ENCODE data around the gene ZNF232.
"Not testable (repeated sequence)": the region's sequence is repeated elsewhere in the genome, so short reads cannot be mapped to it uniquely, and the experiment has no call there.

The ZNF232 gene

DNA sequence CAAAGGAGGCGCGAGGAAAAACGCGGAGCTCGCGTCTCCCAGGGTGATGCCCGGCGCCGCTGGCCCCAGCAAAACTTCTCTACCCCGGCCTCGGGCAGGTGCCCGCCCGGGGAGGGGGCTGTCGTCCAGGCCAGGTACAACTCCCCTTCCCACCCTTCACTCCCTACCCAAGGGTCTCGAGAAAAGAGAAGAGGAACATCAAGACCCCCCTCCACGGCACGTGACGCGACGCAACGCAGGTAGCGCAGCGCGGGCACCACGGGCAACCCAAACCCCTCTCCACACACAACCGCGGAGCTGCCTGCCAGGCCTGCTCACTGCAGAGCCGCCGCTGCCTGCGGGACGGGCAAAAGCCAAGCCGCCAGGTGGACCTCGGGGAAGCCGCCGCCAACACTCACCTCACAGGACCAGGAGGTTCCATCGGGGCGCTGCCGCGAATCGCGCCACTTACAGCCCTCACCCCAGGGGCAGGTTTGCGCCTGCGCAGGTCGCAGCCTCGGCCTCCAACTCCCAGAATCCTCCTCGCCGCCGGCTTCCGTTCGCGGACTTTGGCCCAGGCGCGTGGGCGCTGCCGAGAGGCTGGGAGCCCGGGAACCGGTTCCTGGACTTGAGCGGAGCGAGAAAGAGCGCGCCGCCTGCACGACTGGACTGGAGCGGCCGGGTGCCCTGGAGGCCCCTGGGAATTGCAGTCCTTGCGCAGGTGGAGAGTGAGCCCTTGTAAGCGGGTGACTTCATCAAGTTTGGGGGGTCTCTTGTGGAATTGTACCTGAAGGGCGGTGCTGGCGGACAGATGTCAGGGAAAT is at the start of gene ZNF232:
TSS of gene ZNF232 (minus strand) at position 477 of the 803 bp plus-strand sequence. CDS start at position 421, 56 bp downstream.
- DNase-seq, result peak; percentile 82

GRCh38 chr17:5160702-5161101 is 49.0 kb upstream of the ZNF232 start:
- not testable (repeated sequence) for DNase-seq

GRCh38 chr17:5146122-5146521 is 34.4 kb upstream of the ZNF232 start:
- not testable (repeated sequence) for DNase-seq

DNA sequence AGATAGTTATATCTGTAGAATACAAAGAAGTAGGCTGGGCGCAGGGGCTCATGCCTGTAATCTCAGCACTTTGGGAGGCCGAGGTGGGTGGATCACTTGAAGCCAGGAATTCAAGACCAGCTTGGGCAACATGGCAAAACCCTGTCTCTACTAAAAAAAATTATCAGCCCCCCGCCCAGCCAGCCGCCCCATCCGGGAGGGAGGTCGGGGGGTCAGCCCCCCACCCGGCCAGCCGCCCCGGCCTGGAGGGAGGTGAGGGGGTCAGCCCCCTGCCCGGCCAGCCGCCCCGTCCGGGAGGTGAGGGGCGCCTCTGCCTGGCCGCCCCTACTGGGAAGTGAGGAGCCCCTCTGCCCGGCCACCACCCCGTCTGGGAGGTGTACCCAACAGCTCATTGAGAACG is 31.2 kb upstream of the ZNF232 start:
- not testable (repeated sequence) for DNase-seq

DNA sequence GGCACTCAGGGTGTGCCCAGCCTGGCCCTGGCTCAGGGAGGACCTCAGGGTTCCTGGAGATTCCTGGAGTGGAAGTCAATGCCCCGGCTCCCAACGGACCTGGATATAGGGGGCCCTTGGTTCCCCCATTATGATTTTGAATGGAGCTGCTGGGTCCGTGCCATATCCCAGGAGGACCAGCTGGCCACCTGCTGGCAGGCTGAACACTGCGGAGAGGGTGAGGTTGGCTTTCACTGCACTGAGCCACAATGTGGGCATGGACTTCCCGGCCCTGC is 27.7 kb upstream of the ZNF232 start:
- no peak for DNase-seq

DNA sequence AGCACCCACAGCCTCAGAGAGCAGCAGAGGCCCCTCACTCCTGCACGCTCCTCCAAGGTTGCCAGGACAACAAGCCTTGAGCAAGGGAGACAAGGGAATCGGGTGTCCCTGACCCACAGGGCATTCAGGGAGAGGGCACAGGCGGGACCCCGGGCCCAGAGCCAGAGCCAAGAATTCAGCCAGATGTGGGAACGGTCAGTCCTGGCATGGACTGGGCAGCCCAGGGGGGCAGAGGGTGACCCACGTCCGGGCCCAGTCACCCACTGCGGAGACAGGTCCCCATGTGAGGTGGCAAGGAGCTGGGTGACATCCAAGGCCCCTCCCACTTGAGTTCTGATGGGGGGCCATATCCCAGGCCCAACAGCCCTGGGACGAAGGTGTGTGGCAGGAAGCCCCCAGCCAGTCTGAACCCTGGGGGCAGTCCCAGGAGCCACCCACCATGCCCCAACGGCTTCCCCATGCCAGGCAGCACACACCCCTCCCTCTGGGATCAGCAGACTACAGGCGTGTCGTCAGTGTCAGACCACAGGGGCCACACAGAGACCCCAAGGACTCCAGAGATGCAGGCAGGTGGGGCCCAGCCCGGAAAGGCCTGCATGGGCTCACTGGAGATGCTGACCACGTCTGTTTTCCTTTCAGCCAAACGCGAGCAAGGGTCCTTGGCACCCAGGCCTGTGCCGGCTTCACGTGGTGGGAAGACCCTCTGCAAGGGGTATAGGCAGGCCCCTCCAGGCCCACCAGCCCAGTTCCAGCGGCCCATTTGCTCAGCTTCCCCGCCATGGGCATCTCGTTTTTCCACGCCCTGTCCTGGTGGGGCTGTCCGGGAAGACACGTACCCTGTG is 27.2 kb upstream of the ZNF232 start:
- DNase-seq, result no peak

DNA sequence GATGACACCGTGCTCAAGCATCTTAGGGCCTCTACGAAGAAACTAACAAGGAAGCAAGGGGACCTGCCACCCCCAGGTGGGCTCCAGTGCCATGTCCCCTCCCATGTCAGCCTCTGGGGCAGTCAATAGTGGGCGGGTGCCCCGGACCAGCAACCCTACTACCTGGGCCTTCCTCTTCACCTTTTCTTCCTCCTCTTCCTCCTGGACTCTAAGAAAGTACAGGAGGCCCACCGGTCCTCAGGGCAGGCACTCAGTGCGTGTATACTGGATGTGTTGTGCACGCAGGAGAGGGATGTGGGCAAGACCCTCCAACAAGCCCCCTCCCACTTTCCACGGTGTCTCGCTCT is 26.5 kb upstream of the ZNF232 start:
- not testable (repeated sequence) for DNase-seq

DNA sequence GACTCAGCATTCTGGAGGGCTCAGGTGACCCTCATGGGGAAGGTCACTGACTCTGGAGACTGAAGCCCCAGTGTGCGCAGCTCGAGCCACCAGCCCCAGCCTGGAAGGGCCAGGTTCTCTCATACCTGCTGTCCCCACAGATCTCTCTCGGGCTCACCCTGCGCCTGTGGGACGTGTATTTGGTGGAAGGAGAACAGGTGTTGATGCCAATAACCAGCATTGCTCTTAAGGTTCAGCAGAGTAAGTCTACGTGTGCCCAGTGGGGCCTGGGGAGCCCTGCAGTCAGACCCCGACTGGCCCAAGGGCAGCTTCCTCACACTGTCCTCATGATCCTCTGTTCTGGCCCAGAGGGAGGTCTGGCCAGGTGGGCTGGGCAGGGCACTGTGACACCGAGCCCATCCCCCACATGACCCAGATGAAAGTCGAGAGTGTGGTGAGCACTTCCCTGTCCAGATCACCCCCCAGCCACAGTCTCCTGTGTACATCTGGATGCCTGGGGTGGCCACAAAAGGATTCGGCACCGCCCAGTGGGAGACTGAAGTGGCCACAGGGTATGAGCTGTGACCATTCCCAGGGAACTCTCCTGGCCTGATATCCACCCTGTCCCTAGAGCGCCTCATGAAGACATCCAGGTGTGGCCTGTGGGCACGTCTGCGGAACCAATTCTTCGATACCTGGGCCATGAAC is 26.0 kb upstream of the ZNF232 start:
- DNase-seq, result not testable (repeated sequence)

- DNase-seq, result not testable (repeated sequence)
Measured at GRCh38 chr17:5136580-5137412, 25.1 kb upstream of the ZNF232 start.

- DNase-seq, result no peak
Measured at GRCh38 chr17:5135726-5136579, 24.3 kb upstream of the ZNF232 start.

DNA sequence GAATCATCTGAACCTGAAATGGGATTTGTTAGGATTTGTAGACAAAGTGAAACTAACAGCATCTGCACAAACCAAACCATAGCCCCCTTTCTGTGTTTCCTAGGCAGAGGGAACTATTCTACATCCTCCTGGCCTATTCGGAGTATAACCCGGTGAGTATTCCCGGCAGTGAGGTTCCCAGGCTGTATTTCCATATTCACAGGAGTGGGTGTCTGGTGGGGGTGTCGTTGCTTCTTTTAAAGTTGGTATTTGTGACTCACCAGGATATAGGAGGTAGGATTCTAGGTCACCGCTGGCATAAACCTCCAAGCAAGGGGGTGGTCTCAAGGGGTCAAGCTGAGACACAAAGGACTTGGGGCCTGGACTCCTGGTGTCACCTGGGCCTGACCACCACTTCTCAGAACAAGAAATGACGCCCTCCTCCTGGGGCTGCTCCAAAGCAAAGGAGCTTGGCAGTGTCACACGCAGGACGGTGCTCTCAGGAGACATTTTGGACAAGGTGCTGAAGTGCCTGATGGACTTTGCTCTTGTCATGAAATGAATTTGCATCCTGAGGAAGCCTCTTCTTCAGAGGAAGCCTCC is 23.5 kb upstream of the ZNF232 start:
- not testable (repeated sequence) for DNase-seq

- not testable (repeated sequence) for DNase-seq
Measured at GRCh38 chr17:5134571-5134970, 22.9 kb upstream of the ZNF232 start.

DNA sequence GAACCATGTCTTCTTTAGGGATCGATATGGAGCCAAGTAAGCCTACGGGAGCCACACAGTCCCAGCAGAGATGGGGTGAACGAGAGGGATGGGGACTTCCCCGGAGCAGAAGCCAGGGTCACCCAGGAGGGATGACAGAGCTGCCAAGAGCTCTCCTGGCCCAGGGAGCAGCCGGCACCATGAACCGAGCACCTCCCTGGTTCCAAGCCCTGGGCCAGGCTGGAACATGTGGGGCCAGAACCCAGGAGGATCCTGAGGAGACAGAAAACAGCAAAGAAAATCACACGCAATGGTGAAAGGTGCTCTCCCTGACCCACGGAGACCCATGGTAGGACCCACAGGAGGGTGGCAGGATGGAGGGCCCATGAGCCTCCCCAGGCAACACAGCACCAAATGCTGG is 22.3 kb upstream of the ZNF232 start:
- DNase-seq, result not testable (repeated sequence)

DNA sequence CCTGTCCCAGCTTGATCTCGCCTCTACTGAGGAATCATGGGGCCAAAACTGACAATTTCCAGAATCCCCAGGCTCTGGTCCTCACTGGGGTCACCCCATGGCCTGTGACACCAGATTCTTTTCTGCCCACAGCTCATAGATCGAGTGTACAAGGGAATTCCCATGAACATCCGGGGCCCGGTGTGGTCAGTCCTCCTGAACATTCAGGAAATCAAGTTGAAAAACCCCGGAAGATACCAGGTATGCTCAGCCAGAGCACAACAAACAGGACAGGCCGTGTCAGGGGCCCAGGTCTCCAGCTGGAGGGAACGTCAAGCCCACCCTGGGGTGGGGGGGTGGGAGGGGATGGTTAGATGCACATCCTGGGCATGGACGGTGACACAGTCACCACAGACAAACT is 21.6 kb upstream of the ZNF232 start:
- no peak for DNase-seq

GRCh38 chr17:5132503-5133225 is 21.0 kb upstream of the ZNF232 start:
- DNase-seq, result not testable (repeated sequence)

GRCh38 chr17:5131799-5132502 is 20.3 kb upstream of the ZNF232 start:
- DNase-seq, result not testable (repeated sequence)

DNA sequence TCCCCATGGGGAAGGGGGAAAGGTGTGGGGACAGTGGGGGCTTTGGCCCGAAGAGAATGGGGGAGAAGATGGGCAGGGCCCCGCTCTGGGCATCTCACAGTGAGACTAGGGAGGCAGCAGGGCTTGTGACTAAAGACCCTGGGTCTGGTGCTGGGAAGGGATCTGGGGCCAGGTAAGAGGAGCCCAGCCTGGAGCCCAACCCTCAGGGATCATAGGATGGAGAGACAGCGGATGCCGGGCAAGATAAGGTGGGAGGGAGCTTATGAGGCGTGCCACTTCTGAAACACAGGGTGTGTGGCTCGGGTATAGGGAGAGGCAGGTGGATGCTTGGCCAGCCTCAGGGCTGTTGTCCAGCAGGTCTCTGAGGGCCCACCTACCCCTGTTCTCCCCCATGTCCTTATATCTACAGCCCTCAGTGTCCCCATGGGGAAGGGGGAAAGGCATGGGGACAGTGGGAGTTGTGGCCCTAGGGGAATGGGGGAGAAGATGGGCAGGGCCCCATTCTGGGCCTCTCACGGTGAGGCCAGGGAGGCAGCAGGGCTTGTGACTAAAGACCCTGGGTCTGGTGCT is 19.6 kb upstream of the ZNF232 start:
- no peak for DNase-seq

- not testable (repeated sequence) for DNase-seq
Measured at GRCh38 chr17:5130687-5131086, 19.0 kb upstream of the ZNF232 start.

- not testable (repeated sequence) for DNase-seq
Measured at GRCh38 chr17:5130261-5130660, 18.6 kb upstream of the ZNF232 start.

DNA sequence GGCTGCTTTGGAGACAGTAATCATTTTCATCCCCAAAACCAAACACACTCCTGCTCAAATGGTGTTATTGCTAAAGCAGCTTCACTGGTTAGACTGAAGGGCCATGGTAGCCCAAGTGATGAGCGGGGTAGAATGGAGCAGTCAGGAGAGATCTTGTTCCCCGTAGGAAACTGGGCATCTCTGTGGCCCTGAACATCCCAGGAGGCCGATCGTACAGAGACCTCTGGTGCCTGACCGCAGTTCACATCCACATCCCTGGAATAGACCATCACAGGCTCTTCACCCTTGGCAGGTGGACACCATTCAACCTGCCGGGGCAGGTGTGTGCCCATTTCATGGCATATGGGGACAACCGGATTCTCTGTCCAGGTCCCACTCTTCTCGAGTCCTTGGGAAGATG is 18.1 kb upstream of the ZNF232 start:
- not testable (repeated sequence) for DNase-seq
